ENCODE data around the gene MAST4. TPM values are rescaled to one million over a fixed set of nuclear protein-coding genes. Genes with fewer than 3 reads are reported as not detected.

MAST4 gene
- total RNA-seq, 1 experiment from 2014 or later: 3.3 TPM

GRCh38 chr5:66871651-66872050, 275.5 kb downstream of the MAST4 start:
- H3K27ac ChIP-seq: peak overlapping the region; percentile 29
- DNase-seq: no peak
- H3K9me3 ChIP-seq (replicated peaks): no peaks in the 10 kb centered on the region
- H3K4me3 ChIP-seq: no peak overlapping the region
- no peaks in the 10 kb centered on the region for H3K36me3 ChIP-seq
- H3K27me3 ChIP-seq: no peaks in the 10 kb centered on the region
- peaks cover 13% of the 10 kb centered on the region for H3K4me1 ChIP-seq

DNA sequence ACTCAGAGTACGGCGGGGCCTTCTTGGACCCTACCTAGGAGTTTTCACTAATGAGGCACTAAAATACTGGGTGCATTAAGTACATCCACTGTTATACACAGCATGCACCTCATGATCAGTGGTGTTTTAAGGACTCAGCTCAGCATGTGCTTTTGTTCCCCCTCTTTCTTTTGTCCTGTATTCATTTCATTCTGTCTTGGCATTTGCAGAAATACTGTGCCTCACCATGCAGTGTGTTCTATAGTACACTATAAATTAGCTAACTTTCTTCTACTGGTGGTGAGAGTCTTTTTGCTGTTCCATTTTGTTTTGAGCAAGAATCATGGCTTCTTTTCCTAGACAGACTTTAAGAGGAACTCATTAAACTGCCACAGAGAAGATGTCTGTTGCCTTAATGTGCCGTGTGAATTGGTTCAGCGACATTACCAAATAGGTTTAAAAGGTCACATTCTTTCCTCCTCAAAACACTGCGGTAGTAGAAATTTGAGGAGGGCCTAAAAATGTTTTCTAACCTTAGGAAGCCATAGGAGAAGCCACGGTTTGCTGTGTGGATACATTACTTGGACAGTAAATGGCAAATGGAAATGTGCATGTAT, 276.6 kb downstream of the MAST4 start:
- no peak overlapping the region for H3K4me3 ChIP-seq
- no peak overlapping the region; the same call in 1 of the 2 replicates for H3K27ac ChIP-seq
- H3K27me3 ChIP-seq: no peaks in the 10 kb centered on the region
- peaks cover 13% of the 10 kb centered on the region for H3K4me1 ChIP-seq
- H3K36me3 ChIP-seq: no peaks in the 10 kb centered on the region
- peak in 1 of 2 experiments; percentile 49 for DNase-seq
- H3K9me3 ChIP-seq (replicated peaks): no peaks in the 10 kb centered on the region

DNA sequence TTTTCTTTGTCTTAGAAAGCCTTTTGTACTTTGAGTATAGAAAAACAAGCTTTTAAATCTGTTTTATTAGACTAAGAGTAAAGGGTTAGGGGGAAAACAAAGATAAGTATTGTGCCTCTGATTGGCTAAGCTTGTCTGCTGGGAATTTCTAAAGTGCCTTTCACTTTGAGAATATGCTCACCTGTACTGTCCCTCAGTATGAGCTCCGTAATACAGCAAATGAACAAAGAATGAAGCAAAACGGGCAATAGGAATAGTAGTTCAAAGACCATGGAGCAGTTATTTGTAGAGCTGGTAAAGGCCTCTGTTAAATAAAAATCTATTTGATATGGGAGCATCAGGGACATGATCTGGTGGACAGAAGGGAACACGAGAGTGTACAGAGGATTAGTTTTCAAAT, 277.8 kb downstream of the MAST4 start:
- no peak for DNase-seq
- Histone ChIP-seq H3K27ac (no peak overlapping the region), H3K4me3 (no peak overlapping the region), H3K36me3 (no peaks in the 10 kb centered on the region), H3K4me1 (peaks cover 13% of the 10 kb centered on the region), H3K9me3 (replicated peaks) (no peaks in the 10 kb centered on the region), H3K27me3 (no peaks in the 10 kb centered on the region)

DNA sequence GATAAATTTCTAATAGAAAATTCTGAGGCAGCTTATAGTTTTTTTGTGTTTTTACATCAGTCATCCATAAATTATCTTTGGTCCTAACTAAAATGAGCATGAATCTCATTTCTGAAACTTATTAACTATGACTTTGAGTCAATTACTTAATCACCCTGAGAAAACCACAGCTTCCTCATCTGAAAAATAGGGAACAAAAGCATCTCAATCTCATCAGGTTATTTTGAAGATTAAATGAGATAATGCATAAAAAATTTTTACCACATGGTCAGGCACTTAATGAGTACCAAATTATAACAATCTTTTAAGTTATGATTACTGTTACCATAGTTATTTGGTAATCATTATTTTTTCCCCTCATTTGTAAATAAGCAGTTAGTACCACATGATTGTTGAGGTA, 279.1 kb downstream of the MAST4 start:
- H3K27me3 ChIP-seq: no peaks in the 10 kb centered on the region
- H3K4me1 ChIP-seq: peaks cover 13% of the 10 kb centered on the region
- H3K4me3 ChIP-seq: no peak overlapping the region
- H3K27ac ChIP-seq: no peak overlapping the region
- H3K9me3 ChIP-seq (replicated peaks): no peaks in the 10 kb centered on the region
- DNase-seq: no peak
- H3K36me3 ChIP-seq: no peaks in the 10 kb centered on the region

DNA sequence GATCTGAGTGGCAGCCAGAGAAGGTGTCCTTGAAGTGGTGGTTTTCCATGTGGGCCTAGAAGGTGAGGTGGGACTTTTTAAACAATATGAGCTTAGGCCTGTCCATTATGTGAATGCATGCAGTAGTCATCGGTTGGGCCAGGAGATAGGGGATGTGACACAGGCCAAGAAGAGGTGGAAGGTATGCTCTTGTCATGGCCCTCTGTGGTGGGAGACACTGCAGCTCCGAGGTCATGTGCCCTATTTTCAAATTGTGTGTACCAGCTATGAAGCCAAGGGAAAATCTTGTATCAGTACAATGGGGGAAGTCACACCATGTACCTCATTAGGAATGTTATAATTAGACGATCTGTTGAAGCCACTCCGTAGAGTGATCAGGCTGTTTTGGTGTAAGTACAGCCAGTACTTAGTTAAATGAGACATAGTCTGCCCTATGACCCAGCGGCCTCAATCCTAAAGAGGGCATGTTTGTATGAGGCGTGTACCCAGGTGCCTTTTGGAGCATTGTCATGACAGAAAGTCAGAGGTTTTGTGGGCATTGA, 280.1 kb downstream of the MAST4 start:
- no peak for DNase-seq
- H3K4me1 ChIP-seq: peaks cover 11% of the 10 kb centered on the region
- no peaks in the 10 kb centered on the region for H3K36me3 ChIP-seq
- H3K27ac ChIP-seq: no peak overlapping the region
- H3K27me3 ChIP-seq: no peaks in the 10 kb centered on the region
- no peak overlapping the region for H3K4me3 ChIP-seq
- no peaks in the 10 kb centered on the region for H3K9me3 ChIP-seq (replicated peaks)

GRCh38 chr5:66877843-66878242, 281.6 kb downstream of the MAST4 start:
- Histone ChIP-seq H3K4me3 (no peak overlapping the region), H3K4me1 (peaks cover 7% of the 10 kb centered on the region; the same call in 1 of the 2 replicates), H3K27ac (no peak overlapping the region), H3K27me3 (no peaks in the 10 kb centered on the region), H3K36me3 (no peaks in the 10 kb centered on the region), H3K9me3 (replicated peaks) (no peaks in the 10 kb centered on the region)
- DNase-seq: no peak

GRCh38 chr5:66880401-66880800, 284.2 kb downstream of the MAST4 start:
- no peak for DNase-seq
- no peak overlapping the region for H3K27ac ChIP-seq
- no peaks in the 10 kb centered on the region for H3K4me1 ChIP-seq
- H3K9me3 ChIP-seq (replicated peaks): no peaks in the 10 kb centered on the region
- H3K27me3 ChIP-seq: no peaks in the 10 kb centered on the region; the same call in 1 of the 2 replicates
- no peaks in the 10 kb centered on the region for H3K36me3 ChIP-seq
- no peak overlapping the region for H3K4me3 ChIP-seq

DNA sequence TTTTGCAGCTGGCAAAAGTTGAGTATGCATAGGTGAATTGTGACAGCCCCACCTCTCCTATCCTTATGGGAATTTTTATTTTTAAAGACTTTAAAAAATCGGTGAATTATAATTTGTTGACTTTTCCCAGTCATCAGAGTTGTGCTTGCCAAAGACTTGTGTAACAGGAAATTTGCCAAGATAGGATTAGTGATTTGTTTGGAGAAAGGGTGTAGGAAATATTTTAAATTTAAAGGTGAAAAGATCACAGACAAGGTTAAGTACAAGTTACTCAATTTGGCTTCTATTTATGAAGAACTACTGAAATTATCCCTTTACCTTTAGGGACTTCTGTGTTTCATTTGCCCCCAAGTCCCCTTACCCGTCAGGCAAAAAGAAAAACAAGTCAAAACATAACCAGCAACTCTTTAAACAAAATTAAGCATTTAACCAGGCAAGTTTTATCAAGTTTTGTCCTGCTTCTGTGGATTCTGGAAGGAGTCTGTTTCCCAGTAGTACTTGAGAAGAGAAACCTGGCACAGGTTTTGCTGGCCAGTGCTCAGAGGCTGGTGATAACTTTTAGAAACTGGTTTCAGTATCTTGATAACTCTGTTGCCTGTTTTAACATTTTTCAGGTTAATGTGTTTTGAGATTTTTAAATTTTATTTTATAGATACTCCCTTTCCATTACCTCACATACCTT, 285.4 kb downstream of the MAST4 start:
- no peak for DNase-seq
- H3K9me3 ChIP-seq (replicated peaks): no peaks in the 10 kb centered on the region
- no peaks in the 10 kb centered on the region for H3K4me1 ChIP-seq
- no peak overlapping the region for H3K27ac ChIP-seq
- H3K27me3 ChIP-seq: no peaks in the 10 kb centered on the region; the same call in 1 of the 2 replicates
- no peaks in the 10 kb centered on the region for H3K36me3 ChIP-seq
- no peak overlapping the region for H3K4me3 ChIP-seq

- Histone ChIP-seq H3K27ac (no peak overlapping the region), H3K27me3 (no peaks in the 10 kb centered on the region; the same call in 1 of the 2 replicates), H3K4me1 (no peaks in the 10 kb centered on the region), H3K9me3 (replicated peaks) (no peaks in the 10 kb centered on the region), H3K4me3 (no peak overlapping the region), H3K36me3 (no peaks in the 10 kb centered on the region)
- DNase-seq: no peak
These were observed 286.5 kb downstream of the MAST4 start for GRCh38 chr5:66882606-66883227.

DNA sequence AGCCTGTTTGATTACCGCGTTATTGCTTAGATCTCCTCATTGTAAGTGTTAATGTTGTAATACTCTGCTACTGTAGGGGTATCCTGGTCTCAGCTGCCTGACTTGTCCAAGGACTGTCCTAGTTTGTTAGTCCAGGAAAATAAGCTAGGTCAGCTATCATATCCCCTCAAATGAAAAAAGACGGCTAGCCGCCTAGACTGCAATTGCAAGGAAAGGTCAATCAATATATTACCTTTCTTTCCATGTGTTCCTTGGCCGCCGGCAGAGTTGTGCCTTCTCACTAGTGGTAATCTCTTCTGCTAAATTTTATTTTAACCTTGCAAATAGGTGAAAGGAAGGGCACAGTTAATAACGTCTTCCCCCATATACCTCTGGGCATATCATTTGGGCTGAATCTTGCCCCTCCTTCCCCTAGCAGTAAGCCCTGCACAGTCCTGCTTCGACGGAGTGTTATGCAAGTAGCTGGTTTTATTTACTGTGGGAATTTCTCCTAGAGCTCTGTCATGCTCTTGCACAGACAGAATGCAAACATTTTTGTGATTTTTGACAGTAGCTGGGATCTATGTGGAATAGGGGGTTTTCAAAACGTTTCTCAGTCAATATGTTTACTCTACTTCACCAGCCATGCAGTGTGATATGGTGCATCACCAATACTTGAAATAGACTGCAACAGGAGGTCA, 288.5 kb downstream of the MAST4 start:
- no peaks in the 10 kb centered on the region for H3K4me1 ChIP-seq
- H3K27ac ChIP-seq: no peak overlapping the region
- H3K36me3 ChIP-seq: no peaks in the 10 kb centered on the region
- no peaks in the 10 kb centered on the region; the same call in 1 of the 2 replicates for H3K27me3 ChIP-seq
- H3K9me3 ChIP-seq (replicated peaks): no peaks in the 10 kb centered on the region
- no peak overlapping the region for H3K4me3 ChIP-seq
- DNase-seq: no peak

DNA sequence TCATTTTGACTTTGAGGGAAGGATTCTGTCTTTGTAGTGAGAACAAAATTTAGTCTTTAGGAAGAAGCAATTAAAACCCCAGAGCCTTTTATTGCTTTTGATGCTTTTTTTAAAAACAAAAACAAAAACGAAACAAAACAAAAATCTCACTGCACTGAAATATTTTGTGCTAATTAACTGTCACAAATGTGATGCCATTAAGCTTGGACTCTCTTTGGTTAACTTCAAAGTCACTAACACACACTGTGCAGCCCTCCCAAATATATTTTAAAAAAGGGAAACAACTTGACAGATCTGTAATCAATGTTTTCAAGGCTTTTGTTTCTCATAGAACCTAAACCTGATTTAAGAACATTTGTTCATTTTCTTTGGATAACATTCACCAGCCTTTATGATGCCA, 290.7 kb downstream of the MAST4 start:
- Histone ChIP-seq H3K36me3 (no peaks in the 10 kb centered on the region), H3K27me3 (no peaks in the 10 kb centered on the region; the same call in 1 of the 2 replicates), H3K27ac (no peak overlapping the region), H3K4me3 (no peak overlapping the region), H3K4me1 (no peaks in the 10 kb centered on the region), H3K9me3 (replicated peaks) (no peaks in the 10 kb centered on the region)
- no peak for DNase-seq

DNA sequence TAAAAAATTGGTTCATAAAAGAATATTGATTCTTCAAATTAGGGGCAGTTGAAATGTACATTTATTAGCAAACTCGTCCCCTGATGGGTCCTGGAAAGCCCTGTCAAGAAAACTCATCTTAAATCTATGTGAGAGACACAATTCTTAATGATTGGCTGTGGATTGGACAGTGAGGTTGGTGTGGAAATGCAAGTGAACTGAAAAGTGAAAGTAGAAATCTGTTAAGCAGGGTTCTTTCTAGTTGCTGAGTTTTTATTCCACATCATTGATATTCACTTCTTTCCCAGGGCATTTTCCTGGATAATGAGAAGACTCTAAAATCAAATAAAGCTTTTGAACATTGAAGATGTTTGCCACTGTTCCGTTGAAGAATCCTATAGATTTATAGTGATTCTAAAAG, 292.4 kb downstream of the MAST4 start:
- no peak overlapping the region for H3K27ac ChIP-seq
- DNase-seq: no peak
- no peaks in the 10 kb centered on the region for H3K4me1 ChIP-seq
- no peak overlapping the region for H3K4me3 ChIP-seq
- no peaks in the 10 kb centered on the region for H3K9me3 ChIP-seq (replicated peaks)
- H3K27me3 ChIP-seq: no peaks in the 10 kb centered on the region; the same call in 1 of the 2 replicates
- no peaks in the 10 kb centered on the region for H3K36me3 ChIP-seq

DNA sequence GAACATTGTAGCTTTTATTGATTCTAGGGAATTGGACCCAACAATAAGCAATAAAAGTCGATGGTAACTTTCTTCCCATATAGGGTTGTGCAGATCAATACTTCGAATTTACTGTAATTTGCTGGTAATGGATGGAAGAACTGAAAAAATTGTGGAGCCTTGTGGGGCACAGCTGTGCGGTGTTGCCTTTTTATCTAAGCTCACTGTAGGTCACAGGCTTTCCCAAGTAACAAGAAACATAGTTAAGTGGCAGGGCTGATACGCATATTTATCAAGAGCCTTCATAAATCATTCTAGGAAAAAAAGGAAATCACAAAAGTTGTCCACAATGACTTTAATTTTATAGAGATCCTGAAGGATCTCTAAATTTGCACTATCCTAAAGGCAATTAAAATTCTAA, 292.9 kb downstream of the MAST4 start:
- Histone ChIP-seq H3K4me3 (no peak overlapping the region), H3K27me3 (no peaks in the 10 kb centered on the region; the same call in 1 of the 2 replicates), H3K9me3 (replicated peaks) (no peaks in the 10 kb centered on the region), H3K27ac (no peak overlapping the region), H3K4me1 (no peaks in the 10 kb centered on the region), H3K36me3 (no peaks in the 10 kb centered on the region)
- no peak for DNase-seq

GRCh38 chr5:66889524-66889923, 293.3 kb downstream of the MAST4 start:
- DNase-seq: no peak
- no peaks in the 10 kb centered on the region for H3K4me1 ChIP-seq
- H3K4me3 ChIP-seq: no peak overlapping the region
- no peak overlapping the region for H3K27ac ChIP-seq
- no peaks in the 10 kb centered on the region for H3K9me3 ChIP-seq (replicated peaks)
- no peaks in the 10 kb centered on the region; the same call in 1 of the 2 replicates for H3K27me3 ChIP-seq
- no peaks in the 10 kb centered on the region for H3K36me3 ChIP-seq

All from SJCRH30 (cell line).